WTC11 (cell line): Measurements from ENCODE around the gene GCG.

ENCODE experiments used
- ELF4 ChIP-seq: sonication (generic); formaldehyde crosslinking; IDR thresholded peaks from 2 replicates; pipeline ENCODE4 v1.8.1; 2022; ENCODE audit warnings: low read depth, mild to moderate bottlenecking, moderate library complexity, missing genetic modification reagents
- GRHL2 ChIP-seq: fragments of 250-450 bp; sonication (Bioruptor Pico); IDR thresholded peaks from 2 replicates; pipeline ENCODE4 v1.8.0; 2022; ENCODE audit warnings: mild to moderate bottlenecking, moderate library complexity; ENCODE audit not compliant: insufficient replicate concordance, severe bottlenecking
- NR1H2 ChIP-seq: sonication (generic); formaldehyde crosslinking; IDR thresholded peaks from 2 replicates; pipeline ENCODE4 v1.9.0; 2021; ENCODE audit warnings: mild to moderate bottlenecking, moderate library complexity, missing genetic modification reagents
- RELA ChIP-seq: sonication (generic); formaldehyde crosslinking; IDR thresholded peaks from 2 replicates; pipeline ENCODE4 v1.8.1; 2022; ENCODE audit warnings: missing genetic modification reagents, mild to moderate bottlenecking, borderline replicate concordance
- SP1 ChIP-seq: sonication (generic); formaldehyde crosslinking; conservative IDR thresholded peaks from 2 replicates; pipeline ENCODE4 v1.8.1; 2022; ENCODE audit warnings: missing genetic modification reagents
- TF ChIP-seq, protein P1 (sequence below): fragments of 200-600 bp; IDR thresholded peaks from 2 replicates; pipeline ENCODE4 v1.8.0; 2022; ENCODE audit warnings: antibody characterized with exemption
- TF ChIP-seq, protein P2 (sequence below): sonication (generic); formaldehyde crosslinking; IDR thresholded peaks from 2 replicates; pipeline ENCODE4 v1.8.1; 2022; ENCODE audit warnings: missing genetic modification reagents, borderline replicate concordance
- TF ChIP-seq, protein P3 (sequence below): sonication (generic); formaldehyde crosslinking; IDR thresholded peaks from 2 replicates; pipeline ENCODE4 v1.8.1; 2023; ENCODE audit warnings: mild to moderate bottlenecking, moderate library complexity, missing genetic modification reagents
- TF ChIP-seq, protein P4 (sequence below): sonication (generic); formaldehyde crosslinking; IDR thresholded peaks from 2 replicates; pipeline ENCODE4 v1.8.0; 2022; ENCODE audit warnings: mild to moderate bottlenecking, missing genetic modification reagents
- TF ChIP-seq, protein P5 (sequence below): sonication (generic); formaldehyde crosslinking; IDR thresholded peaks from 2 replicates; pipeline ENCODE4 v1.8.0; 2023; ENCODE audit warnings: missing genetic modification reagents, mild to moderate bottlenecking, borderline replicate concordance

DNA sequence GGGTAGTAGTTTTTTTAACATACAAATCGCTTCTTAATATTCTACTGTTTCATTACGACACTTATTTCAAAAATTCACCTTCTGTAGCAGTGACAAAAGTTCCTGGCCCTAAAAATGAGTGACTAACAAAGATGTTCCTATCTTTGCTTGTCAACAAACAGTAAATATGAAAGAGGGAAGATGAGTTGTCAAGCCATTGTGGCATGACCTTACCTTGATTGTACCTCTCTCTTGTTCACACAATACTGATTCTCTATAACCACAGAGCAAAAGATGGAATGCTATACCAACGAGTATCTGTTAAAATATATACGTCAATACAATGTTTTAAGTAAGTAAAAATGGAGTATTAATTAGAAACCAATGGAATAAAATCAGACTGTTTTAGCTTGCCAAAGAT is 14.7 kb upstream of the GCG start:
- TF ChIP-seq ELF4 (no peak), SP1 (CRISPR knock-in tag) (no peak), NR1H2 (CRISPR knock-in tag) (no peak), RELA (CRISPR knock-in tag) (no peak), GRHL2 (CRISPR knock-in tag) (no peak)
- TF ChIP-seq, protein P1, sequence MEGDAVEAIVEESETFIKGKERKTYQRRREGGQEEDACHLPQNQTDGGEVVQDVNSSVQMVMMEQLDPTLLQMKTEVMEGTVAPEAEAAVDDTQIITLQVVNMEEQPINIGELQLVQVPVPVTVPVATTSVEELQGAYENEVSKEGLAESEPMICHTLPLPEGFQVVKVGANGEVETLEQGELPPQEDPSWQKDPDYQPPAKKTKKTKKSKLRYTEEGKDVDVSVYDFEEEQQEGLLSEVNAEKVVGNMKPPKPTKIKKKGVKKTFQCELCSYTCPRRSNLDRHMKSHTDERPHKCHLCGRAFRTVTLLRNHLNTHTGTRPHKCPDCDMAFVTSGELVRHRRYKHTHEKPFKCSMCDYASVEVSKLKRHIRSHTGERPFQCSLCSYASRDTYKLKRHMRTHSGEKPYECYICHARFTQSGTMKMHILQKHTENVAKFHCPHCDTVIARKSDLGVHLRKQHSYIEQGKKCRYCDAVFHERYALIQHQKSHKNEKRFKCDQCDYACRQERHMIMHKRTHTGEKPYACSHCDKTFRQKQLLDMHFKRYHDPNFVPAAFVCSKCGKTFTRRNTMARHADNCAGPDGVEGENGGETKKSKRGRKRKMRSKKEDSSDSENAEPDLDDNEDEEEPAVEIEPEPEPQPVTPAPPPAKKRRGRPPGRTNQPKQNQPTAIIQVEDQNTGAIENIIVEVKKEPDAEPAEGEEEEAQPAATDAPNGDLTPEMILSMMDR, result no peak
- TF ChIP-seq, protein P2, sequence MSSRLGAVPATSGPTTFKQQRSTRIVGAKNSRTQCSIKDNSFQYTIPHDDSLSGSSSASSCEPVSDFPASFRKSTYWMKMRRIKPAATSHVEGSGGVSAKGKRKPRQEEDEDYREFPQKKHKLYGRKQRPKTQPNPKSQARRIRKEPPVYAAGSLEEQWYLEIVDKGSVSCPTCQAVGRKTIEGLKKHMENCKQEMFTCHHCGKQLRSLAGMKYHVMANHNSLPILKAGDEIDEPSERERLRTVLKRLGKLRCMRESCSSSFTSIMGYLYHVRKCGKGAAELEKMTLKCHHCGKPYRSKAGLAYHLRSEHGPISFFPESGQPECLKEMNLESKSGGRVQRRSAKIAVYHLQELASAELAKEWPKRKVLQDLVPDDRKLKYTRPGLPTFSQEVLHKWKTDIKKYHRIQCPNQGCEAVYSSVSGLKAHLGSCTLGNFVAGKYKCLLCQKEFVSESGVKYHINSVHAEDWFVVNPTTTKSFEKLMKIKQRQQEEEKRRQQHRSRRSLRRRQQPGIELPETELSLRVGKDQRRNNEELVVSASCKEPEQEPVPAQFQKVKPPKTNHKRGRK (CRISPR knock-in tag), result no peak
- TF ChIP-seq, protein P3, sequence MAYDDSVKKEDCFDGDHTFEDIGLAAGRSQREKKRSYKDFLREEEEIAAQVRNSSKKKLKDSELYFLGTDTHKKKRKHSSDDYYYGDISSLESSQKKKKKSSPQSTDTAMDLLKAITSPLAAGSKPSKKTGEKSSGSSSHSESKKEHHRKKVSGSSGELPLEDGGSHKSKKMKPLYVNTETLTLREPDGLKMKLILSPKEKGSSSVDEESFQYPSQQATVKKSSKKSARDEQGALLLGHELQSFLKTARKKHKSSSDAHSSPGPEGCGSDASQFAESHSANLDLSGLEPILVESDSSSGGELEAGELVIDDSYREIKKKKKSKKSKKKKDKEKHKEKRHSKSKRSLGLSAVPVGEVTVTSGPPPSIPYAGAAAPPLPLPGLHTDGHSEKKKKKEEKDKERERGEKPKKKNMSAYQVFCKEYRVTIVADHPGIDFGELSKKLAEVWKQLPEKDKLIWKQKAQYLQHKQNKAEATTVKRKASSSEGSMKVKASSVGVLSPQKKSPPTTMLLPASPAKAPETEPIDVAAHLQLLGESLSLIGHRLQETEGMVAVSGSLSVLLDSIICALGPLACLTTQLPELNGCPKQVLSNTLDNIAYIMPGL (CRISPR knock-in tag), result no peak
- TF ChIP-seq, protein P4, sequence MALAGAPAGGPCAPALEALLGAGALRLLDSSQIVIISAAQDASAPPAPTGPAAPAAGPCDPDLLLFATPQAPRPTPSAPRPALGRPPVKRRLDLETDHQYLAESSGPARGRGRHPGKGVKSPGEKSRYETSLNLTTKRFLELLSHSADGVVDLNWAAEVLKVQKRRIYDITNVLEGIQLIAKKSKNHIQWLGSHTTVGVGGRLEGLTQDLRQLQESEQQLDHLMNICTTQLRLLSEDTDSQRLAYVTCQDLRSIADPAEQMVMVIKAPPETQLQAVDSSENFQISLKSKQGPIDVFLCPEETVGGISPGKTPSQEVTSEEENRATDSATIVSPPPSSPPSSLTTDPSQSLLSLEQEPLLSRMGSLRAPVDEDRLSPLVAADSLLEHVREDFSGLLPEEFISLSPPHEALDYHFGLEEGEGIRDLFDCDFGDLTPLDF (CRISPR knock-in tag), result no peak
- TF ChIP-seq, protein P5, sequence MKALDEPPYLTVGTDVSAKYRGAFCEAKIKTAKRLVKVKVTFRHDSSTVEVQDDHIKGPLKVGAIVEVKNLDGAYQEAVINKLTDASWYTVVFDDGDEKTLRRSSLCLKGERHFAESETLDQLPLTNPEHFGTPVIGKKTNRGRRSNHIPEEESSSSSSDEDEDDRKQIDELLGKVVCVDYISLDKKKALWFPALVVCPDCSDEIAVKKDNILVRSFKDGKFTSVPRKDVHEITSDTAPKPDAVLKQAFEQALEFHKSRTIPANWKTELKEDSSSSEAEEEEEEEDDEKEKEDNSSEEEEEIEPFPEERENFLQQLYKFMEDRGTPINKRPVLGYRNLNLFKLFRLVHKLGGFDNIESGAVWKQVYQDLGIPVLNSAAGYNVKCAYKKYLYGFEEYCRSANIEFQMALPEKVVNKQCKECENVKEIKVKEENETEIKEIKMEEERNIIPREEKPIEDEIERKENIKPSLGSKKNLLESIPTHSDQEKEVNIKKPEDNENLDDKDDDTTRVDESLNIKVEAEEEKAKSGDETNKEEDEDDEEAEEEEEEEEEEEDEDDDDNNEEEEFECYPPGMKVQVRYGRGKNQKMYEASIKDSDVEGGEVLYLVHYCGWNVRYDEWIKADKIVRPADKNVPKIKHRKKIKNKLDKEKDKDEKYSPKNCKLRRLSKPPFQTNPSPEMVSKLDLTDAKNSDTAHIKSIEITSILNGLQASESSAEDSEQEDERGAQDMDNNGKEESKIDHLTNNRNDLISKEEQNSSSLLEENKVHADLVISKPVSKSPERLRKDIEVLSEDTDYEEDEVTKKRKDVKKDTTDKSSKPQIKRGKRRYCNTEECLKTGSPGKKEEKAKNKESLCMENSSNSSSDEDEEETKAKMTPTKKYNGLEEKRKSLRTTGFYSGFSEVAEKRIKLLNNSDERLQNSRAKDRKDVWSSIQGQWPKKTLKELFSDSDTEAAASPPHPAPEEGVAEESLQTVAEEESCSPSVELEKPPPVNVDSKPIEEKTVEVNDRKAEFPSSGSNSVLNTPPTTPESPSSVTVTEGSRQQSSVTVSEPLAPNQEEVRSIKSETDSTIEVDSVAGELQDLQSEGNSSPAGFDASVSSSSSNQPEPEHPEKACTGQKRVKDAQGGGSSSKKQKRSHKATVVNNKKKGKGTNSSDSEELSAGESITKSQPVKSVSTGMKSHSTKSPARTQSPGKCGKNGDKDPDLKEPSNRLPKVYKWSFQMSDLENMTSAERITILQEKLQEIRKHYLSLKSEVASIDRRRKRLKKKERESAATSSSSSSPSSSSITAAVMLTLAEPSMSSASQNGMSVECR (CRISPR knock-in tag), result no peak
